Measurements from ENCODE around the gene STRN4. TPM values are rescaled to one million over a fixed set of nuclear protein-coding genes. Genes with fewer than 3 reads are reported as not detected.

The STRN4 gene
- total and polyA plus RNA-seq, 2 donors (not counting 1 experiment from before 2014, with no cell fraction given) = 33.7 to 56.0 TPM

- H3K27me3 ChIP-seq (ENCODE audit: control insufficient read depth, insufficient read depth, low read length) = no peaks in the 10 kb centered on the region
- peaks cover 4% of the 10 kb centered on the region for H3K4me1 ChIP-seq (ENCODE audit: control insufficient read depth, extremely low read depth, insufficient read depth, low read length)
- H3K79me2 ChIP-seq (ENCODE audit: control insufficient read depth, insufficient read depth, low read length) = peaks cover 85% of the 10 kb centered on the region
- no peak overlapping the region for H3K4me2 ChIP-seq (ENCODE audit: extremely low read depth, insufficient read depth, low read length)
- H3K36me3 ChIP-seq (ENCODE audit: control insufficient read depth, insufficient read depth, low read length) = no peaks in the 10 kb centered on the region
- DNase-seq (ENCODE audit: low read depth in 2 of 2) = no peak
- no peaks in the 10 kb centered on the region for H4K20me1 ChIP-seq (ENCODE audit: control insufficient read depth, extremely low read depth, insufficient read depth, low read length)
- H3K27ac ChIP-seq (ENCODE audit: insufficient read depth, low read length) = no peak overlapping the region
- TF ChIP-seq EZH2 (IDR thresholded peaks at IDR 0.05; ENCODE audit: low read length, missing control alignments) = no peak
- TF ChIP-seq CTCF (conservative IDR thresholded peaks at IDR 0.05 in 1 of 2, IDR thresholded peaks at IDR 0.05 in 1 of 2; ENCODE audit: low read depth in 1 of 2, low read length in 2 of 2) = no peak
- no peak overlapping the region for H3K9ac ChIP-seq (ENCODE audit: insufficient read depth, low read length)
- H3K9me3 ChIP-seq (ENCODE audit: control insufficient read depth, insufficient read depth, low read depth, low read length) = no peaks in the 10 kb centered on the region
- no peak overlapping the region for H3K4me3 ChIP-seq (replicated peaks in 1 of 4; ENCODE audit: control extremely low read depth in 1 of 4, insufficient read depth in 1 of 4, low read depth in 3 of 4, low read length in 4 of 4)
- H2AFZ ChIP-seq (ENCODE audit: low read length) = no peak overlapping the region
Observed at GRCh38 chr19:46742926-46743480, 3.2 kb downstream of the STRN4 start.

- Histone ChIP-seq H3K9ac (ENCODE audit: insufficient read depth, low read length) (no peak overlapping the region), H3K27ac (ENCODE audit: insufficient read depth, low read length) (no peak overlapping the region), H3K4me2 (ENCODE audit: extremely low read depth, insufficient read depth, low read length) (no peak overlapping the region), H3K79me2 (ENCODE audit: control insufficient read depth, insufficient read depth, low read length) (peaks cover 93% of the 10 kb centered on the region), H3K4me1 (ENCODE audit: control insufficient read depth, extremely low read depth, insufficient read depth, low read length) (peaks cover 8% of the 10 kb centered on the region), H3K27me3 (ENCODE audit: control insufficient read depth, insufficient read depth, low read length) (no peaks in the 10 kb centered on the region), H2AFZ (ENCODE audit: low read length) (no peak overlapping the region), H3K4me3 (replicated peaks in 1 of 4; ENCODE audit: control extremely low read depth in 1 of 4, insufficient read depth in 1 of 4, low read depth in 3 of 4, low read length in 4 of 4) (no peak overlapping the region), H3K9me3 (ENCODE audit: control insufficient read depth, insufficient read depth, low read depth, low read length) (no peaks in the 10 kb centered on the region), H3K36me3 (ENCODE audit: control insufficient read depth, insufficient read depth, low read length) (peaks cover 7% of the 10 kb centered on the region), H4K20me1 (ENCODE audit: control insufficient read depth, extremely low read depth, insufficient read depth, low read length) (no peaks in the 10 kb centered on the region)
- TF ChIP-seq CTCF (conservative IDR thresholded peaks at IDR 0.05 in 1 of 2, IDR thresholded peaks at IDR 0.05 in 1 of 2; ENCODE audit: low read depth in 1 of 2, low read length in 2 of 2) = no peak
- TF ChIP-seq EZH2 (IDR thresholded peaks at IDR 0.05; ENCODE audit: low read length, missing control alignments) = no peak
- DNase-seq (ENCODE audit: low read depth in 2 of 2) = no peak
Observed at GRCh38 chr19:46741447-46741846, 4.8 kb downstream of the STRN4 start.

- DNase-seq (ENCODE audit: low read depth in 2 of 2) = no peak
Observed at GRCh38 chr19:46739290-46739771, 6.9 kb downstream of the STRN4 start.

More at GRCh38 chr19:46739290-46739771, 6.9 kb downstream of the STRN4 start:
- H3K4me1 ChIP-seq (ENCODE audit: control insufficient read depth, extremely low read depth, insufficient read depth, low read length) = peaks cover 6% of the 10 kb centered on the region
- H3K36me3 ChIP-seq (ENCODE audit: control insufficient read depth, insufficient read depth, low read length) = peaks cover 8% of the 10 kb centered on the region
- no peak overlapping the region for H3K9ac ChIP-seq (ENCODE audit: insufficient read depth, low read length)
- H3K79me2 ChIP-seq (ENCODE audit: control insufficient read depth, insufficient read depth, low read length) = peaks cover 77% of the 10 kb centered on the region
- H3K9me3 ChIP-seq (ENCODE audit: control insufficient read depth, insufficient read depth, low read depth, low read length) = no peaks in the 10 kb centered on the region
- H4K20me1 ChIP-seq (ENCODE audit: control insufficient read depth, extremely low read depth, insufficient read depth, low read length) = no peaks in the 10 kb centered on the region
- TF ChIP-seq EZH2 (IDR thresholded peaks at IDR 0.05; ENCODE audit: low read length, missing control alignments) (no peak), CTCF (conservative IDR thresholded peaks at IDR 0.05 in 1 of 2, IDR thresholded peaks at IDR 0.05 in 1 of 2; ENCODE audit: low read depth in 1 of 2, low read length in 2 of 2) (no peak)
- no peak overlapping the region for H3K4me3 ChIP-seq (replicated peaks in 1 of 4; ENCODE audit: control extremely low read depth in 1 of 4, insufficient read depth in 1 of 4, low read depth in 3 of 4, low read length in 4 of 4)
- no peak overlapping the region for H2AFZ ChIP-seq (ENCODE audit: low read length)
- H3K4me2 ChIP-seq (ENCODE audit: extremely low read depth, insufficient read depth, low read length) = no peak overlapping the region
- peak overlapping the region; percentile 34 for H3K27ac ChIP-seq (ENCODE audit: insufficient read depth, low read length)
- no peaks in the 10 kb centered on the region for H3K27me3 ChIP-seq (ENCODE audit: control insufficient read depth, insufficient read depth, low read length)

All from fibroblast of lung (primary cell).